Posterior cingulate gyrus (tissue), 11 donors: Measurements from ENCODE around the gene UVSSA.

Source experiments
- DNase-seq, 10 donors: peaks; one replicate each; pipeline versions ENCODE4 v3.0.0 to v3.0.0-alpha.2; 2020 to 2021; ENCODE audit warnings: mixed read lengths in 3 of 10
- intact Hi-C: fragments of 100-400 bp; cut with DNase I; formaldehyde crosslinking; loops from one replicate; pipeline ENCODE4 v1.15.1; 2023

UVSSA gene, protein sequence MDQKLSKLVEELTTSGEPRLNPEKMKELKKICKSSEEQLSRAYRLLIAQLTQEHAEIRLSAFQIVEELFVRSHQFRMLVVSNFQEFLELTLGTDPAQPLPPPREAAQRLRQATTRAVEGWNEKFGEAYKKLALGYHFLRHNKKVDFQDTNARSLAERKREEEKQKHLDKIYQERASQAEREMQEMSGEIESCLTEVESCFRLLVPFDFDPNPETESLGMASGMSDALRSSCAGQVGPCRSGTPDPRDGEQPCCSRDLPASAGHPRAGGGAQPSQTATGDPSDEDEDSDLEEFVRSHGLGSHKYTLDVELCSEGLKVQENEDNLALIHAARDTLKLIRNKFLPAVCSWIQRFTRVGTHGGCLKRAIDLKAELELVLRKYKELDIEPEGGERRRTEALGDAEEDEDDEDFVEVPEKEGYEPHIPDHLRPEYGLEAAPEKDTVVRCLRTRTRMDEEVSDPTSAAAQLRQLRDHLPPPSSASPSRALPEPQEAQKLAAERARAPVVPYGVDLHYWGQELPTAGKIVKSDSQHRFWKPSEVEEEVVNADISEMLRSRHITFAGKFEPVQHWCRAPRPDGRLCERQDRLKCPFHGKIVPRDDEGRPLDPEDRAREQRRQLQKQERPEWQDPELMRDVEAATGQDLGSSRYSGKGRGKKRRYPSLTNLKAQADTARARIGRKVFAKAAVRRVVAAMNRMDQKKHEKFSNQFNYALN

DNA sequence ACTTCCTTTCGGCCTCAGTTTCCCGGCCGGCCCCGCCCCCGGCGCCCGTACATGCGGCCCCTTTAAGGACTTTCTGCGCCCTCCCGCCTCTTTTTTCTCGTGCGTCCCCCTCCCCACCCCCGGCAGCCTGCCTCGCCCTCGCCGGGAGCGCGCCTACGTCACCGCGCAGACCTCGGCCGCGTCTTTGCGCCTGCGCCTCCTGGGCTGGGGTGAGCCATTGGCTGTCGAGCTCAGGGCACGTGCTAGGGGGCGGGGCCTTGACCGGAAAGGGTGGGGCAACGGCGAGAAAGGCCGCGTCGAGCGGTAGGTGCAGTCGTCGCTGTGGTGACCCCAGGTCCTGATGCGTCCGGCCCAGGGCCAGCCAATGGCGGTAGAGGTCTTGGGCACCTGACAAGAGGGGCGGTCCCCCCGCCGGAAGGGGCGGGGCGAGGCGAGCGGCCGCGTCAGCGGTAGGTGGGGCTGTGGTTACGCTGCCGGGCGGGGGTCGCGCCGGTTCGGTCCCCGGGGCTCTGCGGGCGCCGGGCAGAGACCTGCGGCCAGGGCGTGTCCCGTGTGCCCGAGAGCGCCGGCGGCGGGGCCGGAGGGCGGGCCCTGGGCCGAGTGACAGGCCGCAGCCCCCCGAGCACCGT is at the start of gene UVSSA:
UVSSA (plus strand) TSS at position 428 of the 629 bp plus-strand sequence. CDS start 884 bp downstream, outside the sequence.
- DNase-seq: peak; percentile 100
- intact Hi-C loops: loop anchor here (1.0 to 10.0 kb wide), 3 partner anchors 56 to 182 kb away; partner anchors contain the start of gene CTBP1

- DNase-seq: peak in 2 of 10 donors; percentile 52 to 64
- intact Hi-C loops: no loop called here
These were observed 49.3 kb upstream of the UVSSA start for GRCh38 chr4:1297456-1298325.

GRCh38 chr4:1298461-1298860 is 48.5 kb upstream of the UVSSA start:
- intact Hi-C loops: no loop called here
- peak in 3 of 10 donors; percentile 8 to 69 (median 33) for DNase-seq

GRCh38 chr4:1299301-1299860 is 47.6 kb upstream of the UVSSA start:
- intact Hi-C loops: no loop called here
- DNase-seq: peak in 3 of 10 donors; percentile 14 to 66 (median 63)

GRCh38 chr4:1300466-1301455 is 46.2 kb upstream of the UVSSA start:
- DNase-seq: peak in 9 of 10 donors; percentile 27 to 93 (median 66)
- intact Hi-C loops: loop anchor here (10.0 kb wide), 1 partner anchor 256 kb away; no protein-coding TSS in a partner anchor

GRCh38 chr4:1302159-1302558 is 44.8 kb upstream of the UVSSA start:
- intact Hi-C loops: loop anchor here (10.0 kb wide), 1 partner anchor 257 kb away; no protein-coding TSS in a partner anchor
- DNase-seq: no peak

DNA sequence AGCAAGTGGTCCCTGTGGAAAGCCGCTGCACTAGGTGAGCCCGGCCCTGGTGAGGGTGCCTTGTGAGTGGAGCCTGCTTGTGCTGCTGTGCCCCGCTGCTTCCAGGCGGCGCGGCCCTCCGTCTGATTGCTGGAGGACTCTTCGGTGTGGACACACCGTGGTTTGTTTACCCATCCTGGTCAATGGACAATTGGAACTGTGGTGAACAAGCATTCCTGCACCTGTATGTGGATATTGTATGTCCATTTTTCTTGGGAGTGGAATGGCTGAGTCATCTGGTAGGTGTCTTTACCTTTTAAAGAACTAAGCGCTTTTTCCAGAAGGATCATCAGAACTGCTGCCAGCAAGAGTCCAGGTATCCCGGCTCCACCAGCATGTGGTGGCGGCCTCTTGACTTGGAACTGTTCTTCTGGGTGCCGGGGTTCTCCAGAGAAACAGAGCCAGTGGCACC is 41.7 kb upstream of the UVSSA start:
- peak in 3 of 10 donors; percentile 52 to 59 (median 57) for DNase-seq
- intact Hi-C loops: loop anchor here (10.0 kb wide), 1 partner anchor 260 kb away; no protein-coding TSS in a partner anchor

GRCh38 chr4:1305781-1306455 is 41.1 kb upstream of the UVSSA start:
- intact Hi-C loops: loop anchor here (10.0 kb wide), 1 partner anchor 261 kb away; no protein-coding TSS in a partner anchor
- peak in 3 of 10 donors; percentile 37 to 54 (median 39) for DNase-seq

DNA sequence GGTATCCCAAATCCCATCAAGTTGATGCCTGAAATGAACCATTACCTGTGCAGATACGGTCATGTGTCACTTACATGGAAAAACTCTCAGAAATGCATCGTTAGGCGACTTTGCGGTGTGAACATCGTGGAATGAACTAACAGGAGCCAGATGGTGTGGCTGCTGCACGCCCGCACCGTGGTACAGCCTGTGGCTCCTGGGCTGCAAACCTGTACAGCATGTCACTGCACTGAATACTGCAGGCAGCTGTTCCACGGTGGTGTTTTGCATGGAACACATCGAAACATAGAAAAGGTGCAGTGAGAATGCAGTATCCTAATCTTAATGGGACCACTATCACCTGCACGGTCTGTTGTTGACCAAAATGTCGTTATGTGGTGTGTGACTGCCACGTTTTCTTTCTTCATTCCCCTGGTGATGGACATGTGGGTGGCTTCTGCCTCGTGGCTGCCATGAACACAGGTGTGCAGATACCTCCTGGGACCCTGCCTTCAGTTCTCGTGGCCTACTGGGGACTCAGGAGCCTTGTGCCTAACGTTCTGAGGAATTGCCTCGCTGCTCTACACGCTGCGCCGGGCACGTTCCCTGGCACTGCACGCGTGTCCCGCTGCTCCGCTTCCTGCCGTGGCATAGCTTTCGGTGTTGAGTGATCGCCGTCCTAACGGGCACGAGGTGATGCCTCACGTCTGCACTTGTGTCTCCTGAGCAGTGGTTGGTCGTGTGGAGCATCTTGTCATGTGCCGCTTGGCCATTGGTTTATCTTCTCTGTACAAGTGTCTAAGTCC is 38.9 kb upstream of the UVSSA start:
- DNase-seq: peak in 3 of 10 donors; percentile 46 to 77 (median 55)
- intact Hi-C loops: loop anchor here (10.0 kb wide), 1 partner anchor 263 kb away; no protein-coding TSS in a partner anchor

GRCh38 chr4:1309261-1310010 is 37.6 kb upstream of the UVSSA start:
- DNase-seq: peak; percentile 79 to 98 (median 84)
- intact Hi-C loops: loop anchor here (10.0 kb wide), 1 partner anchor 265 kb away; no protein-coding TSS in a partner anchor

- intact Hi-C loops: no loop called here
- peak in 4 of 10 donors; percentile 6 to 67 (median 60) for DNase-seq
These were observed 36.8 kb upstream of the UVSSA start for GRCh38 chr4:1310031-1310795.

DNA sequence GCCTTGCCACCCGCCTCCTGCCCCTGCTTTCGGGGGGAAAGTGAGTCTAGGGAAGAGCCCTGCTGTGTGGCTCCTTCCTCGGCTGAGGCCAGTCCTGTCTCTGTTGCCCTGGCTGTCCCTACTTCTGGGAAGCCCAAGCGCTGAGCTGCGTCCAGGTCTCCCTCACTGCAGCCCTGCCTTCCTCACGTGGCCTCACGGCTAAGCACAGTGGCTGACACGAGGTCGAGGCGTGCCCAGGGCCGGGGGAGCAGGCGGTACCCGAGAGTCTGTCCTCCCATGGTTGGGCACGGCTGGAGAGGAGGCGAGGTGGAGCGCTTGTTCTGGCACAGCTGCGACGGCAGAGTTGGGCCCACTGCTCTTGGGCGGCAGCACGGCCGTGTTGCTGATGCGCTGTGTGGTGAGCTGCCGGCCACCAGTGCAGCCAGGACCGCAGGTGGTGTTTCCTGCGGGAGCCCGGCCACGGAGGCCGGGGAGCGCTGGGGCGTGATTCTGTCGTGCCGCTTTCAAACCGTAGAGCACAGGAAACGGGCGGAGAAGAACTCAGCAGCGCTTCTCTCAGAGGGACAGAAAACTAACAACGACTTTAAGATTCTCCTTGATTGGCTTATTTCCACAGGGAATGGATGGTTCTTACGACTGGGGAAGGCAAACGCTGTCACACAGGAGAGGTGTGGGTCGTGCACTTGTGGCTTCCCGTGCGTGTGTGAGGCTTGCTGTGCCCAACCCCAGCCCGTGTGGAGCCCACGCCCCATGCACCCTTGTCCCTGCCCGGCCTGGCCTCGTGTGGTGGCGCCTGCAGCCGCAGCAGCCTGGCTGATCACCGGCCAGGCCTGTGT is 36.0 kb upstream of the UVSSA start:
- DNase-seq: peak in 3 of 10 donors; percentile 57 to 84 (median 82)
- intact Hi-C loops: no loop called here

GRCh38 chr4:1312821-1313640 is 34.0 kb upstream of the UVSSA start:
- DNase-seq: peak in 3 of 10 donors; percentile 35 to 70 (median 48)
- intact Hi-C loops: no loop called here
